ENCODE measurements around the gene BTN2A1. TPM values are rescaled to one million over a fixed set of nuclear protein-coding genes. Genes with fewer than 3 reads are reported as not detected.
A peak's percentile ranks its signal among the peaks of the same experiment; 100 is the strongest.

The BTN2A1 gene
- total and polyA plus RNA-seq, 9 of the 15 experiments (the other 6 are each of a cell fraction or from before 2014, with no cell fraction given): 6.7 to 22.1 (median 16.4) TPM

- TF ChIP-seq ZC3H11A (IDR thresholded peaks at IDR 0.05; ENCODE audit: low read depth, low read length) (no peak), ZKSCAN8 (CRISPR knock-in tag; IDR thresholded peaks at IDR 0.05) (peak; percentile 14; the same call in 1 of the 2 replicates), THRA (IDR thresholded peaks at IDR 0.05) (no peak), IRF9 (tag; IDR thresholded peaks at IDR 0.05) (0 out of 2 replicates have a peak, but pooled peaks have one; percentile 27), KLF10 (CRISPR knock-in tag; IDR thresholded peaks at IDR 0.05) (0 out of 2 replicates have a peak, but pooled peaks have one; percentile 18), CHD1 (IDR thresholded peaks at IDR 0.05; ENCODE audit: low read length) (peak; percentile 52), NR2C2 (CRISPR knock-in tag; IDR thresholded peaks at IDR 0.05) (no peak), NR2C2 (tag; IDR thresholded peaks at IDR 0.05) (peak; percentile 66), ZNF318 (IDR thresholded peaks at IDR 0.05; ENCODE audit: borderline replicate concordance in 1 of 2, low read depth in 1 of 2) (0 out of 4 replicates have a peak, but pooled peaks of 1 of the 2 experiments have one; percentile 20), PCBP1 (IDR thresholded peaks at IDR 0.05; ENCODE audit: low read depth, low read length, poor library complexity, severe bottlenecking) (no peak), NFE2L1 (tag; IDR thresholded peaks at IDR 0.05; ENCODE audit: borderline replicate concordance, low read depth) (no peak), ZNF384 (IDR thresholded peaks at IDR 0.05; ENCODE audit: low read depth, low read length) (peak; percentile 45; the same call in 1 of the 2 replicates), HOMEZ (CRISPR knock-in tag; IDR thresholded peaks at IDR 0.05) (no peak), ZBTB8A (IDR thresholded peaks at IDR 0.05; ENCODE audit: partially characterized antibody) (peak; percentile 51), ZNF764 (CRISPR knock-in tag; IDR thresholded peaks at IDR 0.05; ENCODE audit: low read depth) (no peak), ZNF766 (CRISPR knock-in tag; conservative IDR thresholded peaks at IDR 0.05) (no peak; the same call in 1 of the 2 replicates)
Measured at GRCh38 chr6:26474439-26474881, 16.7 kb downstream of the BTN2A1 start (continued).
